Fibroblast of skin of abdomen (primary cell): ENCODE measurements around the gene BARX1. TPM values are rescaled to one million over a fixed set of nuclear protein-coding genes. Genes with fewer than 3 reads are reported as not detected.
A peak's percentile ranks its signal among the peaks of the same experiment; 100 is the strongest.
"Not testable (repeated sequence)": the region's sequence is repeated elsewhere in the genome, so short reads cannot be mapped to it uniquely, and the experiment has no call there.

Source experiments
- DNase-seq: peaks from one replicate; pipeline ENCODE4 v3.0.0-alpha.2; 2013
- polyA plus RNA-seq, 2 experiments: library from polyadenylated mRNA; unstranded; fragments of 120-200 nt; gene quantifications; one replicate each; pipeline ENCODE4 v1.2.1, GENCODE V29; 2013; ENCODE audit not compliant: insufficient read length in 2 of 2

Gene BARX1, protein sequence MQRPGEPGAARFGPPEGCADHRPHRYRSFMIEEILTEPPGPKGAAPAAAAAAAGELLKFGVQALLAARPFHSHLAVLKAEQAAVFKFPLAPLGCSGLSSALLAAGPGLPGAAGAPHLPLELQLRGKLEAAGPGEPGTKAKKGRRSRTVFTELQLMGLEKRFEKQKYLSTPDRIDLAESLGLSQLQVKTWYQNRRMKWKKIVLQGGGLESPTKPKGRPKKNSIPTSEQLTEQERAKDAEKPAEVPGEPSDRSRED
- not detected for polyA plus RNA-seq (2013, experiment 1 of 2; ENCODE audit: insufficient read length)
- 0.11 TPM for polyA plus RNA-seq (2013, experiment 2 of 2; ENCODE audit: insufficient read length)

GRCh38 chr9:93955111-93955980 lies at the start of gene BARX1:
TSS of gene BARX1 (minus strand) at chr9:93955355. CDS start at chr9:93955146, 209 bp downstream.
- DNase-seq: no peak

GRCh38 chr9:94002316-94003140 lies 47.4 kb upstream of the BARX1 start:
- peak; percentile 35 for DNase-seq

GRCh38 chr9:93996863-93997262 lies 41.7 kb upstream of the BARX1 start:
- DNase-seq: no peak

GRCh38 chr9:93996367-93996766 lies 41.2 kb upstream of the BARX1 start:
- no peak for DNase-seq

DNA sequence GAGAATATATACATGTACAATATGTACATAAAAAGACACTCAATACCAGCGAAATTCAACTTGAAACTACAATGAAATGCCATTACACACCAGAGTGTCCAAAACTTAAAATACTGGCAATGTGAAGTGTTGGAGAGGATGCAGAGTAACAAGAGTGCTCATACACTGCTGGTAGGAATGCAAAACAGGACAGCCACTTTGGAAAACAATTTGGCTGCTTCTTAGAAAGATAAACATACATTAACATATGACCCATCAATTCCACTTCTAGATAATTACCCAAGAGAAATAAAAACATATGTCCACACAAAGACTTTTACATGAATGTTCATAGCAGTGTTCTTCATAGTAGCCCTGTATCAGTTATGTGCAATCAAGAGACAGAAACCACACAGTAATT lies 39.4 kb upstream of the BARX1 start:
- DNase-seq: no peak

DNA sequence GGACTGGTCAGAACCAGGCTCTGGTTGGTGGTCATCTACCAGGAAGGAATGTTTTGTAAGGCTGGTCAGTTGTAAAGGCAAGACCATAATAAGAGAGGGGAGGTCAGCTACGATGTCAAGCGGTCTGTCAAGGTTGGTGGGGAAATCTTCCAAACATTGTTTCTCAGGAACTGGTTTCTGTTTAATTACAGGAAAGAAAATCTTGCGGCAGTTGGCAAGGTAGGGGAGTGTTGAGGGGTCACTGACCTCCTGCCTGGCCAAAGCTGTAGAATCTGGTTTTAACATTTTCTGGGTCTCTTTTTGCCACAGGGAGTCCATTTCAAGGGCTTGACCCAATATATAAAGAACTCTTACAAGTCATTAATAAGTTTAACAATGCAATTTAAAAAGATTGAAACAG lies 39.0 kb upstream of the BARX1 start:
- DNase-seq: no peak

DNA sequence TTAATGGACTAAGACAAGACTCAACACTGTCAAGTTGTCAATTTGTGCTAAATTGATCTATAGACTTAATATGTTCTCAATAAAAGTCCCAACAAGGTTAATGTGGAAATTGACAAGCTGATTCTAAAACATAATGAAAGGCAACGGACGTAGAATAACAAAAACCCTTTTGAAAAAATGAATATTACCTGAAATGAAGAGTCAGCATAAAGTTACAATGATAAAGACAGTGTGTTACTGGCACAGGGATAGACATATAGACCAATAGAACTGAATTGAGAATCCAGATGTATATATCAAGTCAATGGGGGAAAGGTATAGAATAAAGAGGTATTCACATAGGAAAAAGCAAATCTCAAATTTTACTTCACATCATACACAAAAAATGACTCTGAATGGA lies 37.7 kb upstream of the BARX1 start:
- no peak for DNase-seq

GRCh38 chr9:93990448-93990847 lies 35.3 kb upstream of the BARX1 start:
- no peak for DNase-seq

DNA sequence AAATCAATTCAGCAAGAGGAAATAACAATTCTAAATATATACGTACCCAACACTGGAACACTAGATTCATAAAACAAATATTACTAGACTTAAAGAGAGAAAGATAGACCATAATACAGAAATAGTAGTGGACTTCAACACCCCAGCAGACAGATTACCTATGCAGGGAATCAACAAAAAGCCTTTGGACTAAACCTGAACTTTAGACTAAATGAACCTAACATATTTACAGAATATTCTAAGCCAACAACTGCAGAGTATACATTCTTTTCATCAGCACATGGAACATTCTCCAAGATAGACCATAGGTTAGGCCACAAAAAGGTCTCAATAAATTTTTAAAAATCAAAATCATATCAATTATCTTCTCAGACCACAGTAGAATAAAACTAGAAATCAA lies 32.9 kb upstream of the BARX1 start:
- DNase-seq: no peak

GRCh38 chr9:93984860-93985259 lies 29.7 kb upstream of the BARX1 start:
- no peak for DNase-seq

DNA sequence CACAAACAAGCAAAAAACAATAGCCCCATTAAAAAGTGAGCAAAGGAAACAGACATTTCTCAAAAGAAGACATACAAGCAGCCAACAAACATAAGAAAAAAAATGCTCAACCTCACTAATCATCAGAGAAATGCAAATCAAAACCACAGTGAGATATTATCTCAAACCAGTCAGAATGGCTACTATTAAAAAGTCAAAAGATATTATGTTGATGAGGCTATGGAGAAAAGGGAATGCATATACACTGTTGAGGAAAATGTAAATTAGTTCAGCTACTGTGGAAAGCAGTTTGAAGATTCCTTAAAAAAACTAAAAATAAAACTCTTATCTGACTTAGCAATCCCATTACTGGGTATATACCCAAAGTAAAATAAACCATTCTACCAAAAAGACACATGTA lies 28.7 kb upstream of the BARX1 start:
- no peak for DNase-seq

DNA sequence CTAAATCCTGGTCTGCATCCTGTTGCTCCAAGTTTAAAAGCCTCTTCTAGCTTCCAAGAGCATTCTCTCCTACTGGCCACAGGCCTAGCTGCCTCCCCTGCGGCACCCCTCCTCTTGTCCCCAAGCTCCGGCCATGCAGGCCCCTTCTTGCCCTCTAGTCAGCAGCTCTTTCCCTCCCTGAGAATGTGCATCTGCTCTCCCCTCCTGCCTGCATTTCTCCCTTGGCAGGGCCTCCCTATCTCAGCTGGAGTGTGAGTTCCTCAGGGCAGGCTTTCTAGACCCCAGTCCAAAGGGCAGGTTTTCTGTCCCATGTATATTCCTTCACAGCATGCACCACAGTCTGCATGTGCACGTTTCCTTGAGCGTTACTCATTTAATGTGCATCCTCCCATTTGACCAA lies 24.6 kb upstream of the BARX1 start:
- no peak for DNase-seq

DNA sequence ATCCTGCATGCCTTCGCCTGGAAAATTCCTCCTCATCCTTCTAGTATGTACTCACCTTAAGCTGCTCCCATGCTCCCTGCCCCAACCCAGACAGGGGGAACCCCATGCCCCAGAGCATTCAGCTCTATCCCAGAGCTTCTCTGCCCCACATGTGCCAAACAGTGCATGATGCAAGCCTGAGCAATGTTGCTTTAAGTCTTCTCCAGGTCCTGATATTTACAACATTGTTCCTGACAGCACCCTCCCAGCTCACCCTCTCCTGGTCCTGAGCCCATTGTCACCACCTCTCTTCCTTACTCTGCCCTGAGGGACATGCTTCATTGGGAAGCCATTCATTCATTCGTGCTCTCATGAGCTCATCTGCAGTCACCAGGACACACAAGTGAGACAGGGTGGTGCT lies 23.4 kb upstream of the BARX1 start:
- DNase-seq: peak; percentile 18

- no peak for DNase-seq
Observed at GRCh38 chr9:93976973-93977372, 21.8 kb upstream of the BARX1 start.

GRCh38 chr9:93976081-93976480 lies 20.9 kb upstream of the BARX1 start:
- DNase-seq: no peak

DNA sequence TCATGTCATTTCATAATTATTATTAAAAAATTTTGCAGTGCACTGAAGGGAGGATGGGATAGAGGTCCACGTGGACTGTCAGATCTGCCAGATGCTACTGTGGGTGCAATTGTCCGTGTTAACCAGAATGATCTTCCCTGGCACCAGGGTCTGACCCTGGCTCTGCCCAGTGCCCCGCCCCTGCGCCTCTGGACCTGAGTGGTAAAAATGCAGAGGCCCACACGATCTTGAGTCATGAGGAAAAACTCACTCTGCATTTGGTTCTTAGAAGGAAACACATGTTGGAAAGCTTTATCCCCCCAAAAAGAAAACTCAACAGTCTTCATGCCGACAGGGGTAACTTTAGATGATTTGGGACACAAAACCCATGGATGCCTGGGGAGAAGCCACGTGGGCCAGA lies 20.1 kb upstream of the BARX1 start:
- no peak for DNase-seq

GRCh38 chr9:93974151-93974550 lies 19.0 kb upstream of the BARX1 start:
- no peak for DNase-seq

- DNase-seq: not testable (repeated sequence)
Observed at GRCh38 chr9:93972655-93973054, 17.5 kb upstream of the BARX1 start.

- DNase-seq: no peak
Observed at GRCh38 chr9:93969328-93969661, 14.1 kb upstream of the BARX1 start.

- peak; percentile 25 for DNase-seq
Observed at GRCh38 chr9:93968451-93969327, 13.5 kb upstream of the BARX1 start.

DNA sequence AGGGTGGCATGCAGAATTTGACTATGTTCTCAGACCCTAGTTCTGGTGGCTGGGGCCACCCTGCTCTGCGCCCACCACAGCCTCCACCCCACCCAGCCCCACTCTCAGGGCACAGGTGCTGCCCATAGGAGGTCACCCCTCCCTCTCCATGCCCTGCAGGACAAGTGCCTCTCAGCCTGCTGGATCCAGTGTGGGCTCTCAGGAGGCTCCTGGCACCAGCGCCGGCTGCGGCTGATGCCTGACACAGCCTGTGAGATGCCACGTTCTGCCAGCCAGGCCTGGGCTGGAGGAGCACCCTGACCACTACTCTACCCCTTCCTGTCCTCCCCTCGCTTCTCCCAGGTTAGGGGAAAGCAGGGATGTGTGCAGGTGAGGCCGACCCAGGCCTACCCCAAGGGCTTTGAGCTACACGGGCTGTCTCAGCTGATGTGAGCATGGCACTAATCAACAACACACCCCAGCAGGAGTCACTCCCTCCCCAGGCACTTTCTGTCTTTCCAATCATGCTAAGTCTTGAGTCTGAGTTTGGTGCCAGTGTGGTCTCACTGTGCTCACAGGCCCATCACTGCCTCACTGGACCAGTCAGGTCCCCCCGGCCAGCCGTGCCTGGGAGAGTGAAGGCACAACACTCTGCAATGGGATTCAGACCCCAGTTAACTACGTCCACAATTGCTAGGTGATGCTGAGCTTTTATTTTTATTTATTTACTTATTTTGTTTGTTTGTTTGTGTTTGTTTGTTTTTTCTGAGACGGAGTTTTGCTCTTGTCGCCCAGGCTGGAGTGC lies 12.1 kb upstream of the BARX1 start:
- DNase-seq: no peak
